Uterus (tissue), 4 donors: Measurements from ENCODE around the gene PARD3. TPM values are rescaled to one million over a fixed set of nuclear protein-coding genes. Genes with fewer than 3 reads are reported as not detected.
"Not testable (repeated sequence)": the region's sequence is repeated elsewhere in the genome, so short reads cannot be mapped to it uniquely, and the experiment has no call there.

Source experiments
- DNase-seq, 2 donors: peaks; one replicate each; pipeline ENCODE4 v3.0.0-alpha.2; 2019 to 2020
- H3K27ac ChIP-seq, 2 donors: fragments of 200-600 bp; sonication (generic); 1 replicate in 1 of 2; 2 replicates in 1 of 2; pipeline ENCODE4 v1.5.1; 2016 to 2018
- H3K27me3 ChIP-seq, 2 donors: fragments of 200-600 bp; sonication (generic); one replicate each; pipeline ENCODE4 v1.5.1; 2018 to 2019; ENCODE audit warnings: control low read depth in 1 of 2
- H3K36me3 ChIP-seq, 2 donors: fragments of 200-600 bp; sonication (generic); one replicate each; pipeline ENCODE4 v1.5.1; 2019; ENCODE audit warnings: control low read depth in 1 of 2
- H3K4me1 ChIP-seq, 2 donors: fragments of 200-600 bp; sonication (generic); one replicate each; pipeline ENCODE4 v1.5.1; 2018 to 2019; ENCODE audit warnings: control low read depth in 1 of 2
- H3K4me3 ChIP-seq, 2 donors: fragments of 200-600 bp; sonication (generic); 1 replicate in 1 of 2; 2 replicates in 1 of 2; pipeline ENCODE4 v1.5.1; 2018 to 2019; ENCODE audit warnings: mild to moderate bottlenecking in 1 of 2
- H3K9me3 ChIP-seq, 2 donors: fragments of 200-600 bp; sonication (generic); one replicate each; pipeline ENCODE4 v1.5.1; 2019; ENCODE audit warnings: control low read depth in 1 of 2
- POLR2A ChIP-seq, 2 donors: fragments of 450-650 bp; IDR thresholded peaks; one replicate each; pipeline ENCODE4 v1.6.1; 2016; ENCODE audit warnings: antibody characterized with exemption in 2 of 2, mild to moderate bottlenecking in 1 of 2, moderate library complexity in 1 of 2
- intact Hi-C: fragments of 100-400 bp; cut with DNase I; formaldehyde crosslinking; loops from one replicate; pipeline ENCODE4 v1.15.1; 2023; ENCODE audit warnings: low total_unique reads
- total RNA-seq, 4 donors: library from RNA; depleted of rRNA in 3 of 4; stranded (reverse); fragments of >200 nt in 3 of 4; gene quantifications; one replicate each; pipeline versions ENCODE4 v1.1.0 to v1.2.4, GENCODE V29; 2014 to 2023
- TF ChIP-seq, protein P1 (sequence below), 4 experiments: fragments of 200-600 bp in 2 of 4; fragments of 450-650 bp in 2 of 4; sonication (generic) in 2 of 4; IDR thresholded peaks; one replicate each; pipeline ENCODE4 v1.5.1; 2016 to 2019; ENCODE audit warnings: antibody characterized with exemption in 4 of 4, mild to moderate bottlenecking in 2 of 4, moderate library complexity in 1 of 4
- donor health status: DM: yes; HTN: yes; CAD: no.

The PARD3 gene
- total RNA-seq, 4 donors from 2014 or later = 42.1 to 96.1 (median 51.5) TPM

DNA sequence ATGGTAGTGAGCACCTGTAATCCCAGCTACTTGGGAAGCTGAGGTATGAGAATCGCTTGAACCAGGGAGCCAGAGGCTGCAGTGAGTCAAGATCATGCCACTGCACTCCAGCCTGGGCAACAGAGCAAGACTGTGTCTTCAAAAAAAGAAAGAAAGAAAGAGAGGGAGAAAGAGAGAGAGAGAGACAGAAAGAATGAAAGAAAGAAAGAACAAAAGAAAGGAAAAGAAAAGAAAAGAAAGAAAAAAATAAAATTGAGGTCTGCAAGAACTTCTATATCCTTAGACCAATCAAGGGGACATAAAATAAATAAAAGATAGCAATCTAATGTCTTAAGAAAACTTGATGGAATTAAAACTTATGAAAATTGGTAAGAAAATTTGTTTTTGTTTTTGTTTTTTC lies 34.9 kb upstream of the PARD3 start:
- H3K27me3 ChIP-seq = no peaks in the 10 kb centered on the region
- H3K4me1 ChIP-seq = no peaks in the 10 kb centered on the region

DNA sequence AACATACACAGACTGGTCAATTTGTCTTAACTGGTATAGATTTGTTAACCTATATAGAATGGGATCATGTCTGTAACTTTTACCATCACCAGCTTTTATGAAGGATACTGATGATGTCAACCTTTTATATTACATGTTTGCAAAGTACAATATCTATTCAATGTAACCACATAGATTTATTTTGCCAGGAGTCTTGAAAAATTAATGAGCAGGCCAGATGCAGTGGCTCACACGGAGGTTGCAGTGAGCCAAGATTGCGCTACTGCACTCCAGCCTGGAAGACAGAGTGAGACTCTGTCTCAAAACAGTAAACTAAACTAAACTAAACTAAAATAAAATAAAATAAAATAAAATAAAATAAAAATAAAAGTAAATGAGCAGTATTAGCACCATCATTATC lies 30.0 kb upstream of the PARD3 start:
- no peaks in the 10 kb centered on the region for H3K4me1 ChIP-seq
- no peak overlapping the region for H3K4me3 ChIP-seq
- intact Hi-C loops = no loop called here
- TF ChIP-seq POLR2A (IDR thresholded peaks at IDR 0.05) = no peak
- TF ChIP-seq, protein P1, sequence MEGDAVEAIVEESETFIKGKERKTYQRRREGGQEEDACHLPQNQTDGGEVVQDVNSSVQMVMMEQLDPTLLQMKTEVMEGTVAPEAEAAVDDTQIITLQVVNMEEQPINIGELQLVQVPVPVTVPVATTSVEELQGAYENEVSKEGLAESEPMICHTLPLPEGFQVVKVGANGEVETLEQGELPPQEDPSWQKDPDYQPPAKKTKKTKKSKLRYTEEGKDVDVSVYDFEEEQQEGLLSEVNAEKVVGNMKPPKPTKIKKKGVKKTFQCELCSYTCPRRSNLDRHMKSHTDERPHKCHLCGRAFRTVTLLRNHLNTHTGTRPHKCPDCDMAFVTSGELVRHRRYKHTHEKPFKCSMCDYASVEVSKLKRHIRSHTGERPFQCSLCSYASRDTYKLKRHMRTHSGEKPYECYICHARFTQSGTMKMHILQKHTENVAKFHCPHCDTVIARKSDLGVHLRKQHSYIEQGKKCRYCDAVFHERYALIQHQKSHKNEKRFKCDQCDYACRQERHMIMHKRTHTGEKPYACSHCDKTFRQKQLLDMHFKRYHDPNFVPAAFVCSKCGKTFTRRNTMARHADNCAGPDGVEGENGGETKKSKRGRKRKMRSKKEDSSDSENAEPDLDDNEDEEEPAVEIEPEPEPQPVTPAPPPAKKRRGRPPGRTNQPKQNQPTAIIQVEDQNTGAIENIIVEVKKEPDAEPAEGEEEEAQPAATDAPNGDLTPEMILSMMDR (IDR thresholded peaks at IDR 0.05) = no peak
- H3K36me3 ChIP-seq = no peaks in the 10 kb centered on the region
- no peaks in the 10 kb centered on the region for H3K27me3 ChIP-seq
- H3K27ac ChIP-seq = no peak overlapping the region
- no peaks in the 10 kb centered on the region for H3K9me3 ChIP-seq
- no peak for DNase-seq

More for the DNA sequence above, 34.9 kb upstream of the PARD3 start:
- Histone ChIP-seq H3K27ac (no peak overlapping the region), H3K4me3 (no peak overlapping the region), H3K36me3 (no peaks in the 10 kb centered on the region), H3K9me3 (no peaks in the 10 kb centered on the region)
- DNase-seq = no peak
- intact Hi-C loops = no loop called here
- TF ChIP-seq POLR2A (IDR thresholded peaks at IDR 0.05) = no peak
- TF ChIP-seq, protein P1 (IDR thresholded peaks at IDR 0.05) = no peak

DNA sequence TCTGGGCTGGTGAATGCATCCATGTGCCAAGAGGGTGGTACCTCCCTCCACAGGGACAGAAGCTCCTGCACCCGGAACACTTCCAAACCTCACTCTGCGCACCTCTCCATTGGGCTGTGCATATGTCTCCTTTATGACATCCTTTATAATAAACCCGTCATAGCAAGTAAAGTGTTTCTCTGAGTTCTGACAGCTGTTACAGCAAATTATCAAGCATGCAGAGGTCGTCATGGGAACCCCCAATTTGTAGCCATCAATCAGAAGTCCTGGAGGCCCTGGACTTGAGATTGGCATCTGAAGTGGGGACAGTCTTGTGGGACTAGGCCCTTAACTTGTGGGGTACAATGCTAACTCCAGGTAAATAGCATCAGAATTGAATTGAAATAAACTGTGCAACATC lies 29.4 kb upstream of the PARD3 start:
- Histone ChIP-seq H3K4me1 (no peaks in the 10 kb centered on the region), H3K27me3 (no peaks in the 10 kb centered on the region), H3K27ac (no peak overlapping the region), H3K9me3 (no peaks in the 10 kb centered on the region), H3K4me3 (no peak overlapping the region), H3K36me3 (no peaks in the 10 kb centered on the region)
- TF ChIP-seq, protein P1 (IDR thresholded peaks at IDR 0.05) = no peak
- TF ChIP-seq POLR2A (IDR thresholded peaks at IDR 0.05) = no peak
- intact Hi-C loops = no loop called here
- no peak for DNase-seq

DNA sequence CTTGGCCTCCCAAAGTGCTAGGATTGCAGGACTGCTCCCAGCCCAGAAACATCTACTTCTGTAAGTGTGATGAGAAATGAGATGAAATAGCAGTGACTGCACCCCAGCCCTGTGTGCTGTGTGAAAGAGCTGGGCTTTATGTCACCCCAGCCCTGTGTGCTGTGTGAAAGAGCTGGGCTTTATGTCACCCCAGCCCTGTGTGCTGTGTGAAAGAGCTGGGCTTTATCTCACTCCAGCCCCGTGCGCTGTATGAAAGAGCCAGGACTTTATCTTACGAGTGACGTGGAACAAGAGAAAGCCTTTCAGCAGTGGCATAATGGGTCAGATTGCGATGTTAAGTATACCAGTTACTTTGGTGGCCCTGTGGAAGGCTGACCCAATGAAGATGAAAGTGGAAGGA lies 28.4 kb upstream of the PARD3 start:
- H3K27me3 ChIP-seq, H3K9me3 ChIP-seq, H3K4me3 ChIP-seq, H3K36me3 ChIP-seq, H3K27ac ChIP-seq, DNase-seq, intact Hi-C loops, H3K4me1 ChIP-seq: not testable (repeated sequence)

DNA sequence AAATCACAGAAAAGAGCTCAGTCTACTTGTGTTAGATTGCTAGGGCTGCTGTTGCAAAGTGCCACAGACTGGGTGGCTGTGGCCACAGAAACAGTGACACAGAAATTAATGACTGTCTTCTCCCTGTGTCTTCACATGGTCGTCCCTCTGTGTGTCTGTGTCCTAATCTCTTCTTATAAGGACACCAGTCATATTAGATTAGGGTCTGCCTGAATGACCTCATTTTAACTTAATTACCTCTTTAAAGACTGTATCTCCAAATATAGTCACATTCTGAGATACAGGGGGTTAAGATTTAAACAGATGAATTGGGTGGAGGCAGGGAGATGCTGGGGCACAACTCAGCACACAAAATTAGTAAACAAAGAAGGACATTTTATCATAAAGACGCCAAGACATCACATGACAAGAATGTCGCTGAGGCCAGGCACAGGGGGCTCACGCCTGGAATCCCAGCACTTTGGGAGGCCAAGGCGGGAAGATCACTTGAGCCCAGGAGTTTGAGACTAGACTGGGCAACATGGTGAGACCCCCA lies 23.3 kb upstream of the PARD3 start:
- DNase-seq = no peak
- TF ChIP-seq POLR2A (IDR thresholded peaks at IDR 0.05) = no peak
- TF ChIP-seq, protein P1 (IDR thresholded peaks at IDR 0.05) = no peak
- H3K36me3 ChIP-seq = no peaks in the 10 kb centered on the region
- no peak overlapping the region for H3K4me3 ChIP-seq
- H3K9me3 ChIP-seq = no peaks in the 10 kb centered on the region
- H3K27me3 ChIP-seq = no peaks in the 10 kb centered on the region
- no peaks in the 10 kb centered on the region for H3K4me1 ChIP-seq
- intact Hi-C loops = no loop called here
- H3K27ac ChIP-seq = no peak overlapping the region
